GM23338 (cell line): ENCODE data around the gene BICC1. TPM values are rescaled to one million over a fixed set of nuclear protein-coding genes. Genes with fewer than 3 reads are reported as not detected.

Experiments
- ATAC-seq: fragments of 200-7000 bp; cut with Tn5 transposase; 3 replicates; pipeline ENCODE4 v1.9.1; 2020
- DNase-seq: peaks from one replicate; pipeline ENCODE4 v3.0.0-alpha.2; 2015; ENCODE audit warnings: low spot score
- H2AFZ ChIP-seq: fragments of 200-600 bp; sonication (generic); 2 replicates; pipeline ENCODE4 v1.8.0; 2016; ENCODE audit warnings: antibody characterized with exemption, mild to moderate bottlenecking, moderate library complexity
- H3F3A ChIP-seq: fragments of 200-600 bp; sonication (generic); replicated peaks from 2 replicates; pipeline ENCODE4 v1.8.0; 2017; ENCODE audit warnings: antibody characterized with exemption, mixed run types, low read depth
- H3K27ac ChIP-seq: fragments of 200-600 bp; sonication (generic); 2 replicates; pipeline ENCODE4 v1.6.1; 2016; ENCODE audit warnings: low read depth
- H3K27me3 ChIP-seq: fragments of 200-600 bp; sonication (generic); 2 replicates; pipeline ENCODE4 v1.8.0; 2016; ENCODE audit warnings: mild to moderate bottlenecking, mixed run types, moderate library complexity; ENCODE audit not compliant: insufficient read depth
- H3K36me3 ChIP-seq: fragments of 200-600 bp; sonication (generic); 2 replicates; pipeline ENCODE4 v1.8.0; 2016; ENCODE audit warnings: mild to moderate bottlenecking; ENCODE audit not compliant: insufficient read depth
- H3K4me1 ChIP-seq: fragments of 200-600 bp; sonication (generic); 2 replicates; pipeline ENCODE4 v1.8.0; 2016; ENCODE audit warnings: mild to moderate bottlenecking, moderate library complexity; ENCODE audit not compliant: insufficient read depth
- H3K4me2 ChIP-seq: fragments of 200-600 bp; sonication (generic); 2 replicates; pipeline ENCODE4 v1.7.1; 2017; ENCODE audit warnings: mixed run types
- H3K4me3 ChIP-seq: fragments of 200-600 bp; sonication (generic); 2 replicates; pipeline ENCODE4 v1.6.1; 2016; ENCODE audit warnings: mixed run types
- H3K79me2 ChIP-seq: fragments of 200-600 bp; sonication (generic); replicated peaks from 2 replicates; pipeline ENCODE4 v1.8.0; 2017; ENCODE audit warnings: mild to moderate bottlenecking; ENCODE audit not compliant: insufficient read depth
- H3K9me2 ChIP-seq: fragments of 200-600 bp; sonication (generic); 2 replicates; pipeline ENCODE4 v1.8.0; 2017; ENCODE audit not compliant: insufficient read depth
- H4K20me1 ChIP-seq: fragments of 200-600 bp; sonication (generic); replicated peaks from 2 replicates; pipeline ENCODE4 v1.8.0; 2017; ENCODE audit warnings: mild to moderate bottlenecking; ENCODE audit not compliant: insufficient read depth
- H3K27ac Mint-ChIP-seq: 2 replicates; pipeline ENCODE4 v1.8.0; 2020; ENCODE audit warnings: inconsistent platforms, mild to moderate bottlenecking, moderate library complexity, mixed read lengths
- H3K27me3 Mint-ChIP-seq: 3 replicates; pipeline ENCODE4 v1.8.0; 2022; ENCODE audit warnings: low read depth, mild to moderate bottlenecking, moderate library complexity, mixed read lengths, inconsistent platforms; ENCODE audit not compliant: insufficient read depth, poor library complexity
- H3K36me3 Mint-ChIP-seq: 3 replicates; pipeline ENCODE4 v1.8.0; 2021; ENCODE audit warnings: low read depth, mild to moderate bottlenecking, inconsistent platforms, moderate library complexity, mixed read lengths
- H3K4me1 Mint-ChIP-seq: 3 replicates; pipeline ENCODE4 v1.8.0; 2020; ENCODE audit warnings: mild to moderate bottlenecking, inconsistent platforms, mixed read lengths
- H3K4me3 Mint-ChIP-seq: 3 replicates; pipeline ENCODE4 v1.8.0; 2021; ENCODE audit warnings: moderate library complexity, mild to moderate bottlenecking, inconsistent platforms, mixed read lengths
- H3K9me3 Mint-ChIP-seq: 3 replicates; pipeline ENCODE4 v1.8.0; 2020; ENCODE audit warnings: moderate library complexity, mild to moderate bottlenecking, inconsistent platforms, mixed read lengths
- CREB1 ChIP-seq: fragments of 250-450 bp; sonication (Bioruptor Pico); IDR thresholded peaks from 2 replicates; pipeline ENCODE4 v1.5.0; 2020; ENCODE audit warnings: low read depth, mild to moderate bottlenecking, moderate library complexity
- EZH2 ChIP-seq: fragments of 200-600 bp; sonication (generic); IDR thresholded peaks from one replicate; pipeline ENCODE4 v1.8.0; 2017; ENCODE audit warnings: antibody characterized with exemption, mild to moderate bottlenecking, low read depth; ENCODE audit not compliant: unreplicated experiment
- NANOG ChIP-seq: IDR thresholded peaks from 2 replicates; pipeline ENCODE4 v1.6.1; 2016; ENCODE audit warnings: antibody characterized with exemption, borderline replicate concordance
- ZNF331 ChIP-seq: fragments of 250-450 bp; sonication (Bioruptor Pico); IDR thresholded peaks from 2 replicates; pipeline ENCODE4 v1.5.0; 2020; ENCODE audit warnings: low read depth, mild to moderate bottlenecking, moderate library complexity
- polyA plus RNA-seq: library from polyadenylated mRNA; unstranded; fragments of >200 nt; fragmentation: Nextera tagmentation; extraction: Ambion mirVana; gene quantifications from 2 replicates; pipeline ENCODE4 v1.2.1, GENCODE V29; 2016
- total RNA-seq: library from RNA; depleted of rRNA; stranded (reverse); fragments of >200 nt; shearing (Covaris generic); gene quantifications from 2 replicates; pipeline ENCODE4 v1.2.3, GENCODE V29; 2014
- TF ChIP-seq, protein P1 (sequence below): fragments of 250-450 bp; sonication (Bioruptor Pico); IDR thresholded peaks from 2 replicates; pipeline ENCODE4 v1.5.0; 2020; ENCODE audit warnings: mild to moderate bottlenecking, moderate library complexity
- TF ChIP-seq, protein P2 (sequence below): IDR thresholded peaks from 2 replicates; pipeline ENCODE4 v1.6.1; 2016; ENCODE audit warnings: antibody characterized with exemption

The BICC1 gene
- total and polyA plus RNA-seq, 2 experiments from 2014 or later, result 1.3 to 2.2 TPM

DNA sequence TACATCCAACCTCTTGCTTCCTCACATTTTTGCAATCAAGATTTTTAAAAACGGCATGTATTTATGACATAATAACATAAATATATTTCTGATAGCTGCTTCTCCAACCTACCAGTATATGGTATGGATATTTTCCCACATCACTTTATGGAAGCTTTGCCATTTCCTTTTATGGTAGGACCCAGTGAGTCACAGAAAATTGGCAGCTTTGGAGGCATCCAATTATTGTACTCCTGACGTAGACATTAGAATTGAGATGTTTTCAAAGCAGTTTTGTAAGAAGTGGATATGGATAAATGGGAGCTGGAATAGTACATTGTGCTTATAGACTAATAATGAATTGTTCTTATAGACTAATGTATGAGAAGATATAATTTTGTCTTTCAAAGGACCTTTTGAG, 23.8 kb upstream of the BICC1 start (continued):
- TF ChIP-seq, protein P1, sequence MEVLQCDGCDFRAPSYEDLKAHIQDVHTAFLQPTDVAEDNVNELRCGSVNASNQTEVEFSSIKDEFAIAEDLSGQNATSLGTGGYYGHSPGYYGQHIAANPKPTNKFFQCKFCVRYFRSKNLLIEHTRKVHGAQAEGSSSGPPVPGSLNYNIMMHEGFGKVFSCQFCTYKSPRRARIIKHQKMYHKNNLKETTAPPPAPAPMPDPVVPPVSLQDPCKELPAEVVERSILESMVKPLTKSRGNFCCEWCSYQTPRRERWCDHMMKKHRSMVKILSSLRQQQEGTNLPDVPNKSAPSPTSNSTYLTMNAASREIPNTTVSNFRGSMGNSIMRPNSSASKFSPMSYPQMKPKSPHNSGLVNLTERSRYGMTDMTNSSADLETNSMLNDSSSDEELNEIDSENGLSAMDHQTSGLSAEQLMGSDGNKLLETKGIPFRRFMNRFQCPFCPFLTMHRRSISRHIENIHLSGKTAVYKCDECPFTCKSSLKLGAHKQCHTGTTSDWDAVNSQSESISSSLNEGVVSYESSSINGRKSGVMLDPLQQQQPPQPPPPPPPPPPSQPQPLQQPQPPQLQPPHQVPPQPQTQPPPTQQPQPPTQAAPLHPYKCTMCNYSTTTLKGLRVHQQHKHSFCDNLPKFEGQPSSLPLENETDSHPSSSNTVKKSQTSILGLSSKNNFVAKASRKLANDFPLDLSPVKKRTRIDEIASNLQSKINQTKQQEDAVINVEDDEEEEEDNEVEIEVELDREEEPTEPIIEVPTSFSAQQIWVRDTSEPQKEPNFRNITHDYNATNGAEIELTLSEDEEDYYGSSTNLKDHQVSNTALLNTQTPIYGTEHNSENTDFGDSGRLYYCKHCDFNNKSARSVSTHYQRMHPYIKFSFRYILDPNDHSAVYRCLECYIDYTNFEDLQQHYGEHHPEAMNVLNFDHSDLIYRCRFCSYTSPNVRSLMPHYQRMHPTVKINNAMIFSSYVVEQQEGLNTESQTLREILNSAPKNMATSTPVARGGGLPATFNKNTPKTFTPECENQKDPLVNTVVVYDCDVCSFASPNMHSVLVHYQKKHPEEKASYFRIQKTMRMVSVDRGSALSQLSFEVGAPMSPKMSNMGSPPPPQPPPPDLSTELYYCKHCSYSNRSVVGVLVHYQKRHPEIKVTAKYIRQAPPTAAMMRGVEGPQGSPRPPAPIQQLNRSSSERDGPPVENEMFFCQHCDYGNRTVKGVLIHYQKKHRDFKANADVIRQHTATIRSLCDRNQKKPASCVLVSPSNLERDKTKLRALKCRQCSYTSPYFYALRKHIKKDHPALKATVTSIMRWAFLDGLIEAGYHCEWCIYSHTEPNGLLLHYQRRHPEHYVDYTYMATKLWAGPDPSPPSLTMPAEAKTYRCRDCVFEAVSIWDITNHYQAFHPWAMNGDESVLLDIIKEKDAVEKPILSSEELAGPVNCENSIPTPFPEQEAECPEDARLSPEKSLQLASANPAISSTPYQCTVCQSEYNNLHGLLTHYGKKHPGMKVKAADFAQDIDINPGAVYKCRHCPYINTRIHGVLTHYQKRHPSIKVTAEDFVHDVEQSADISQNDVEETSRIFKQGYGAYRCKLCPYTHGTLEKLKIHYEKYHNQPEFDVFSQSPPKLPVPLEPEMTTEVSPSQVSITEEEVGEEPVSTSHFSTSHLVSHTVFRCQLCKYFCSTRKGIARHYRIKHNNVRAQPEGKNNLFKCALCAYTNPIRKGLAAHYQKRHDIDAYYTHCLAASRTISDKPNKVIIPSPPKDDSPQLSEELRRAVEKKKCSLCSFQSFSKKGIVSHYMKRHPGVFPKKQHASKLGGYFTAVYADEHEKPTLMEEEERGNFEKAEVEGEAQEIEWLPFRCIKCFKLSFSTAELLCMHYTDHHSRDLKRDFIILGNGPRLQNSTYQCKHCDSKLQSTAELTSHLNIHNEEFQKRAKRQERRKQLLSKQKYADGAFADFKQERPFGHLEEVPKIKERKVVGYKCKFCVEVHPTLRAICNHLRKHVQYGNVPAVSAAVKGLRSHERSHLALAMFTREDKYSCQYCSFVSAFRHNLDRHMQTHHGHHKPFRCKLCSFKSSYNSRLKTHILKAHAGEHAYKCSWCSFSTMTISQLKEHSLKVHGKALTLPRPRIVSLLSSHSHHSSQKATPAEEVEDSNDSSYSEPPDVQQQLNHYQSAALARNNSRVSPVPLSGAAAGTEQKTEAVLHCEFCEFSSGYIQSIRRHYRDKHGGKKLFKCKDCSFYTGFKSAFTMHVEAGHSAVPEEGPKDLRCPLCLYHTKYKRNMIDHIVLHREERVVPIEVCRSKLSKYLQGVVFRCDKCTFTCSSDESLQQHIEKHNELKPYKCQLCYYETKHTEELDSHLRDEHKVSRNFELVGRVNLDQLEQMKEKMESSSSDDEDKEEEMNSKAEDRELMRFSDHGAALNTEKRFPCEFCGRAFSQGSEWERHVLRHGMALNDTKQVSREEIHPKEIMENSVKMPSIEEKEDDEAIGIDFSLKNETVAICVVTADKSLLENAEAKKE (CRISPR knock-in tag), result no peak
- TF ChIP-seq ZNF331 (CRISPR knock-in tag), result no peak
- TF ChIP-seq EZH2, result no peak
- no peak for TF ChIP-seq NANOG
- no peak for TF ChIP-seq CREB1 (CRISPR knock-in tag)

DNA sequence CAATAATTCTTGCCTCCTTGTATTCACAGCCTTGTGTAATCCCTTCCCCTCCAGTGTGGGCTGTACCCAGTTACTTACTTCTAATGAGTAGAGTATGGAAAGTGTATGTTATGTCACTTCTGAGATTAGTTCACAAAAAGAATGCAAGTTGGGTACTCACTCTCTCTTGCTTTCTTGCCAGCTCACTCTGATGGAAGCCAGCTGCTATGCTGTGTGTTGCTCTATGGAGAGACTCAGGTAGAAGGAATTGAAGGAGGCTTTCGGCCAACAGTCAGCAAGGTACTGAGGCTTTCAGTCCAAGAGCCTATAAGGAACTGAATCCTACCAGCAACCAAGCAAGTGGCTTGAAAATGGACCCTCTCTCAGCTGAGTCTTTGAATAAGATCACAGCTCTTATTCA, 9.7 kb upstream of the BICC1 start:
- H3K4me1 Mint-ChIP-seq, result peaks cover 12% of the 10 kb centered on the region
- H3K4me2 ChIP-seq, result no peak overlapping the region
- H3K27me3 Mint-ChIP-seq, result no peaks in the 10 kb centered on the region
- no peaks in the 10 kb centered on the region for H3K9me3 Mint-ChIP-seq
- no peaks in the 10 kb centered on the region for H4K20me1 ChIP-seq
- no peak overlapping the region for H3K27ac ChIP-seq
- DNase-seq, result no peak
- H3K27ac Mint-ChIP-seq, result no peak overlapping the region
- H3K36me3 Mint-ChIP-seq, result no peaks in the 10 kb centered on the region
- no peaks in the 10 kb centered on the region for H3F3A ChIP-seq
- H3K4me3 ChIP-seq, result no peak overlapping the region
- H3K79me2 ChIP-seq, result no peaks in the 10 kb centered on the region
- no peaks in the 10 kb centered on the region for H3K9me2 ChIP-seq
- H3K4me3 Mint-ChIP-seq, result no peak overlapping the region
- H3K27me3 ChIP-seq, result no peaks in the 10 kb centered on the region
- H2AFZ ChIP-seq, result no peak overlapping the region
- ATAC-seq, result no peak
- H3K4me1 ChIP-seq, result peaks cover 5% of the 10 kb centered on the region; the same call in 1 of the 2 replicates
- no peaks in the 10 kb centered on the region for H3K36me3 ChIP-seq
- TF ChIP-seq, protein P2, sequence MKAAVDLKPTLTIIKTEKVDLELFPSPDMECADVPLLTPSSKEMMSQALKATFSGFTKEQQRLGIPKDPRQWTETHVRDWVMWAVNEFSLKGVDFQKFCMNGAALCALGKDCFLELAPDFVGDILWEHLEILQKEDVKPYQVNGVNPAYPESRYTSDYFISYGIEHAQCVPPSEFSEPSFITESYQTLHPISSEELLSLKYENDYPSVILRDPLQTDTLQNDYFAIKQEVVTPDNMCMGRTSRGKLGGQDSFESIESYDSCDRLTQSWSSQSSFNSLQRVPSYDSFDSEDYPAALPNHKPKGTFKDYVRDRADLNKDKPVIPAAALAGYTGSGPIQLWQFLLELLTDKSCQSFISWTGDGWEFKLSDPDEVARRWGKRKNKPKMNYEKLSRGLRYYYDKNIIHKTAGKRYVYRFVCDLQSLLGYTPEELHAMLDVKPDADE, result no peak
- TF ChIP-seq, protein P1 (CRISPR knock-in tag), result no peak
